ENCODE results near the gene FBRSL1.

DNA sequence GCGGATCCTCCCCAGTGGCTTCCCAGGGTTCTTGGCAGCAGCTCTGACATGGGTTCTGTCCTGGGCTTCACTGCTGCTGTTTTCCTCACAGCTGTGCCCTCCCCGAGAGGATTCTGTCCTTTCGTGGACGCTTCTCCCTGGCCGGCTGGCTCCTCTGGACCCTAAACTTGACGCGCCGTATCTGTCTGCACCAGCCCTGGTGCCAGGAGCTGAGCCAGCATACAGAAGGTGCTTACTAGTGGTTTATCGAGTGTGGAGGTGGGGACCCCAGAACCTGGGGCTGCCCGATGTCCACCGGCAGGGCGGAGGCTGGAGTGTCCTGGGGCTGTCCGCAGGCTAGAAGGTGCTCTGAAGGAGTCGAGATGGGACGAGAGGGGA lies 17.2 kb downstream of the FBRSL1 start:
- TF ChIP-seq CTCF (IDR thresholded peaks at IDR 0.05 in 8 of 11, conservative IDR thresholded peaks at IDR 0.05 in 3 of 11) = no peak
- no peak for TF ChIP-seq POLR2A (IDR thresholded peaks at IDR 0.05)
- peak in 1 of 3 donors; percentile 46 for TF ChIP-seq POLR2AphosphoS5 (IDR thresholded peaks at IDR 0.05)
